GM23338 (cell line): ENCODE data around the gene ARSD.

Experiments used
- ZNF331 ChIP-seq: fragments of 250-450 bp; sonication (Bioruptor Pico); IDR thresholded peaks from 2 replicates; pipeline ENCODE4 v1.5.0; 2020; ENCODE audit warnings: low read depth, mild to moderate bottlenecking, moderate library complexity
- TF ChIP-seq, protein P1 (sequence below), 2 experiments: fragments of 200-600 bp in 1 of 2; sonication (generic) in 1 of 2; conservative IDR thresholded peaks; 2 replicates each; pipeline versions ENCODE4 v1.5.1 to v1.6.1; 2016 to 2017; ENCODE audit warnings: antibody characterized with exemption in 2 of 2, low read depth in 2 of 2, mild to moderate bottlenecking in 2 of 2, moderate library complexity in 1 of 2

DNA sequence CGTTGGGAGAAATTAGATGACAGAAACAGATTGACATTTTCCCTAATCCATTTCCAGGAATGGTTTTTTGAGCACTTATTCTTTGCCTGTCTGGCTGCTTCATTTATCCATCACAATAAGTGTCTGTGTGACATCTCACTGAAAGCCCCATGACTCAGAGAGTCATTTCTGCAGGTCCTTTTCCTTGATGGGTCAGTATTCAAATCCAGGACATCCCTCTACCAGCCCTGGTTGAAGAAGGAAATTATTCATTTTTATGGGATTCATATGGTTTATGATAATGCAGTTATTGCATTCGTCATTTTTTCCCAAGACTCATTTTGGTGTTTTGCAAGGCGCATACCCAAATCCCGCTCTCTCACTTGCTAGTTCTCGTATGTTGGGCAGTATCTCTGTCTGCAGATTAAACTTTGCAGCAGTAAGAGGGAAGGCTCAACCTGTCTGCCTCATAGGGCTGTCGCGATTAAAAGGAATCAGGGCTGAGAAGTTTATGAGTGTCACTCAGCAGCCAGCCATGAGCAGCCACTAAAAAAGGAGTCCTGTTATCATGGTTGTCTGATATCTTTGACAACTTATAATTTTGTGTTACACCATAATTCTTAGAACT lies 56.4 kb downstream of the ARSD start:
- TF ChIP-seq, protein P1, sequence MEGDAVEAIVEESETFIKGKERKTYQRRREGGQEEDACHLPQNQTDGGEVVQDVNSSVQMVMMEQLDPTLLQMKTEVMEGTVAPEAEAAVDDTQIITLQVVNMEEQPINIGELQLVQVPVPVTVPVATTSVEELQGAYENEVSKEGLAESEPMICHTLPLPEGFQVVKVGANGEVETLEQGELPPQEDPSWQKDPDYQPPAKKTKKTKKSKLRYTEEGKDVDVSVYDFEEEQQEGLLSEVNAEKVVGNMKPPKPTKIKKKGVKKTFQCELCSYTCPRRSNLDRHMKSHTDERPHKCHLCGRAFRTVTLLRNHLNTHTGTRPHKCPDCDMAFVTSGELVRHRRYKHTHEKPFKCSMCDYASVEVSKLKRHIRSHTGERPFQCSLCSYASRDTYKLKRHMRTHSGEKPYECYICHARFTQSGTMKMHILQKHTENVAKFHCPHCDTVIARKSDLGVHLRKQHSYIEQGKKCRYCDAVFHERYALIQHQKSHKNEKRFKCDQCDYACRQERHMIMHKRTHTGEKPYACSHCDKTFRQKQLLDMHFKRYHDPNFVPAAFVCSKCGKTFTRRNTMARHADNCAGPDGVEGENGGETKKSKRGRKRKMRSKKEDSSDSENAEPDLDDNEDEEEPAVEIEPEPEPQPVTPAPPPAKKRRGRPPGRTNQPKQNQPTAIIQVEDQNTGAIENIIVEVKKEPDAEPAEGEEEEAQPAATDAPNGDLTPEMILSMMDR (conservative IDR thresholded peaks at IDR 0.05; ENCODE audit: low read depth in 2 of 2), result no peak
- TF ChIP-seq ZNF331 (CRISPR knock-in tag), result no peak
